ENCODE measurements around the gene SHQ1.

SHQ1 gene

GRCh38 chr3:72702997-72703396 lies 145.2 kb downstream of the SHQ1 start:
- no peak for TF ChIP-seq CTCF (IDR thresholded peaks at IDR 0.05; ENCODE audit: insufficient read depth, low read length, missing control alignments)
- ChIA-PET CTCF (no interaction called here), POLR2A (no interaction called here)
- H3K4me3 ChIP-seq (ENCODE audit: low read depth, low read length), result no peak overlapping the region
- DNase-seq (ENCODE audit: low read depth, low spot score), result no peak

DNA sequence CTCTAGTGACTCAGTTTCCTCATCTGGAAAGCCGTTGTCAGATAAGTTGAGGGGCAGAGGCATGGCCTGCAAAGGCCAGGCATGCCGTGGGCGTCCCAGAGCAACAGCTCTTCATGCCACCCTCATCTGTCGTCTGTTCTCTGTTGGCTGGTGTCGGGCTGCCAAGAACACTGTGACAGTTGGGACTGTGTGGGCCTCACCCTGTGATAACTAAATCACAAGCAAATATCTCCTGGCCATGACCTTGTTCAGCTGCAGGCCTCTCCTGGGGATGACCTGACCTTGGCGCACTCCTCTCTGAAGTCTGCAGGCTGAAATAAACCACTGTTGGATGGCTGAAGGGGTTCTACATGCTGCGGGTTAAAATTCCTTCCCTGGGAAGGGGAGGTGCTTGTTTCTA lies 145.9 kb downstream of the SHQ1 start:
- no peak for DNase-seq (ENCODE audit: low read depth, low spot score)
- ChIA-PET POLR2A (no interaction called here), CTCF (no interaction called here)
- no peak overlapping the region for H3K4me3 ChIP-seq (ENCODE audit: low read depth, low read length)
- no peak for TF ChIP-seq CTCF (IDR thresholded peaks at IDR 0.05; ENCODE audit: insufficient read depth, low read length, missing control alignments)

- DNase-seq (ENCODE audit: low read depth, low spot score), result no peak
- no peak for TF ChIP-seq CTCF (IDR thresholded peaks at IDR 0.05; ENCODE audit: insufficient read depth, low read length, missing control alignments)
- POLR2A ChIA-PET, result no interaction called here
- H3K4me3 ChIP-seq (ENCODE audit: low read depth, low read length), result no peak overlapping the region
- CTCF ChIA-PET, result no interaction called here
These were observed 148.1 kb downstream of the SHQ1 start for GRCh38 chr3:72700106-72700505.

DNA sequence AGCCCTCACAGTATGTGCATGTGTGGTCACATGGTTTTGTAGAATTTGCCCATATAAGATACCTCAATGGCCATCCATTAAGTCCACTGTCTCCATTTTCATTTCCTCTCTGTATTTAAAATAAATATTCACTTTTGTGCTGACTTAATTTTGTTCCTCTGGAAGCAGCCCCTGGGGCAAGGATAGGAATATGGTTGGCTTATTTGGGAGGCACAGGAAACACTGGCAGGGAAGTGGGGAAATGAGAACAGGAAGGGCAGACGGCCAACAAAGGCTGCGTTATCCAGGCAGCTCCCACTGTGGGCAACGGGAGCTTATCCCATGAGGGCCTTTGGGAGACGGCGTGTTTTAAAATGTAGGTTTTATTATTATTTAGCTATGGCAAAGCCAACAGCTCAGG lies 148.6 kb downstream of the SHQ1 start:
- CTCF ChIA-PET, result interaction anchor here (1.2 kb wide), 1 partner anchor 33 kb away, joined by 3 read pairs; no protein-coding TSS in a partner anchor
- no peak for TF ChIP-seq CTCF (IDR thresholded peaks at IDR 0.05; ENCODE audit: insufficient read depth, low read length, missing control alignments)
- POLR2A ChIA-PET, result no interaction called here
- no peak overlapping the region for H3K4me3 ChIP-seq (ENCODE audit: low read depth, low read length)
- no peak for DNase-seq (ENCODE audit: low read depth, low spot score)
